Stomach (tissue), 4 donors: ENCODE results near the gene CAPN3.

Experiments used
- EP300 ChIP-seq: sonication (generic); formaldehyde crosslinking; IDR thresholded peaks from one replicate; pipeline ENCODE4 v1.6.1; 2017; ENCODE audit warnings: antibody characterized with exemption
- POLR2A ChIP-seq, 4 donors: fragments of 450-650 bp; IDR thresholded peaks; one replicate each; pipeline ENCODE4 v1.6.1; 2016; ENCODE audit warnings: antibody characterized with exemption in 4 of 4, control low read depth in 2 of 4, mild to moderate bottlenecking in 1 of 4, moderate library complexity in 1 of 4
- POLR2AphosphoS5 ChIP-seq, 3 donors: sonication (generic); formaldehyde crosslinking; IDR thresholded peaks; one replicate each; pipeline ENCODE4 v1.6.1; 2016; ENCODE audit warnings: antibody characterized with exemption in 3 of 3
- TF ChIP-seq, protein P1 (sequence below), 7 experiments: fragments of 450-650 bp in 4 of 7; fragments of 200-600 bp in 3 of 7; sonication (generic) in 3 of 7; IDR thresholded peaks; one replicate each; pipeline ENCODE4 v1.5.1; 2016 to 2019; ENCODE audit warnings: antibody characterized with exemption in 7 of 7, control low read depth in 2 of 7, mild to moderate bottlenecking in 1 of 7

DNA sequence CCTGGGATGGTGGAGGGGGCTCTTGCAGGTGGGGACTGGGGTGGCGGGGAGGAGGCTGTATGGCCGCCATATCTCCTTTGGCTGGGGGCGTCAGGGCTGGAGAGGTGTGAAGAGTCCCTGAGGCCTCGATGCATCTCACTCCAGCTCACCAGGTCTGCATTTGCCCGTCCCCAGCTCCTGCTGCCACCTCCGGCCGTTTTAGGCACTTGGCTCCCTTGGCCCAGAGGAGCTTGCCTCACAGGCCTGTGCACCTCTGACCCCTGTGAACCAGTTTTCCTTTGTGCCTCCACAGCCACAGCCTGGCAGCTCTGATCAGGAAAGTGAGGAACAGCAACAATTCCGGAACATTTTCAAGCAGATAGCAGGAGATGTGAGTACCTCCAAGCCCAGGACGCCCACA, 49.7 kb downstream of the CAPN3 start:
- TF ChIP-seq, protein P1, sequence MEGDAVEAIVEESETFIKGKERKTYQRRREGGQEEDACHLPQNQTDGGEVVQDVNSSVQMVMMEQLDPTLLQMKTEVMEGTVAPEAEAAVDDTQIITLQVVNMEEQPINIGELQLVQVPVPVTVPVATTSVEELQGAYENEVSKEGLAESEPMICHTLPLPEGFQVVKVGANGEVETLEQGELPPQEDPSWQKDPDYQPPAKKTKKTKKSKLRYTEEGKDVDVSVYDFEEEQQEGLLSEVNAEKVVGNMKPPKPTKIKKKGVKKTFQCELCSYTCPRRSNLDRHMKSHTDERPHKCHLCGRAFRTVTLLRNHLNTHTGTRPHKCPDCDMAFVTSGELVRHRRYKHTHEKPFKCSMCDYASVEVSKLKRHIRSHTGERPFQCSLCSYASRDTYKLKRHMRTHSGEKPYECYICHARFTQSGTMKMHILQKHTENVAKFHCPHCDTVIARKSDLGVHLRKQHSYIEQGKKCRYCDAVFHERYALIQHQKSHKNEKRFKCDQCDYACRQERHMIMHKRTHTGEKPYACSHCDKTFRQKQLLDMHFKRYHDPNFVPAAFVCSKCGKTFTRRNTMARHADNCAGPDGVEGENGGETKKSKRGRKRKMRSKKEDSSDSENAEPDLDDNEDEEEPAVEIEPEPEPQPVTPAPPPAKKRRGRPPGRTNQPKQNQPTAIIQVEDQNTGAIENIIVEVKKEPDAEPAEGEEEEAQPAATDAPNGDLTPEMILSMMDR (IDR thresholded peaks at IDR 0.05): no peak
- TF ChIP-seq POLR2A (IDR thresholded peaks at IDR 0.05) (no peak), EP300 (no peak), POLR2AphosphoS5 (IDR thresholded peaks at IDR 0.05) (no peak)
